Gastrocnemius medialis (tissue), 4 donors: ENCODE results near the gene TACC3. TPM values are rescaled to one million over a fixed set of nuclear protein-coding genes. Genes with fewer than 3 reads are reported as not detected.

Experiments used
- ATAC-seq, 2 donors: fragments of 150-250 bp; one replicate each; pipeline ENCODE4 v1.9.1; 2016
- DNase-seq, 2 donors: peaks; one replicate each; pipeline ENCODE4 v3.0.0-alpha.2; 2019
- H3K27ac ChIP-seq, 4 donors: fragments of 200-600 bp; sonication (generic); 1 replicate in 1 of 4; 2 replicates in 3 of 4; pipeline ENCODE4 v1.5.1; 2016 to 2018; ENCODE audit warnings: mild to moderate bottlenecking in 2 of 4, moderate library complexity in 1 of 4
- H3K27me3 ChIP-seq, 3 donors: fragments of 200-600 bp; sonication (generic) in 2 of 3; 1 replicate in 1 of 3; 2 replicates in 2 of 3; pipeline versions ENCODE4 v1.5.1 to v1.6.0; 2016 to 2019; ENCODE audit warnings: mild to moderate bottlenecking in 1 of 3, moderate library complexity in 1 of 3
- H3K36me3 ChIP-seq, 2 donors: fragments of 200-600 bp; sonication (generic) in 1 of 2; one replicate each; pipeline ENCODE4 v1.5.1; 2017 to 2018
- H3K4me1 ChIP-seq, 2 donors: fragments of 200-600 bp; sonication (generic) in 1 of 2; one replicate each; pipeline ENCODE4 v1.5.1; 2016 to 2017; ENCODE audit warnings: mild to moderate bottlenecking in 2 of 2
- H3K4me3 ChIP-seq, 4 donors: fragments of 200-600 bp; sonication (generic) in 3 of 4; 1 replicate in 1 of 4; 2 replicates in 3 of 4; pipeline ENCODE4 v1.5.1; 2016 to 2019; ENCODE audit warnings: mild to moderate bottlenecking in 2 of 4
- H3K9me3 ChIP-seq, 3 donors: fragments of 200-600 bp; sonication (generic) in 2 of 3; 1 replicate in 1 of 3; 2 replicates in 2 of 3; pipeline ENCODE4 v1.5.1; 2016 to 2019
- CTCF ChIP-seq, 5 experiments: fragments of 450-650 bp in 3 of 5; fragments of 200-600 bp in 2 of 5; sonication (generic) in 2 of 5; IDR thresholded peaks in 4 of 5; conservative IDR thresholded peaks in 1 of 5; 1 replicate in 4 of 5; 2 replicates in 1 of 5; pipeline ENCODE4 v1.5.1; 2016 to 2019; ENCODE audit warnings: antibody characterized with exemption in 5 of 5, mild to moderate bottlenecking in 3 of 5, moderate library complexity in 3 of 5
- POLR2A ChIP-seq, 2 donors: fragments of 450-650 bp; IDR thresholded peaks; one replicate each; pipeline ENCODE4 v1.6.1; 2017; ENCODE audit warnings: antibody characterized with exemption in 2 of 2, mild to moderate bottlenecking in 2 of 2, moderate library complexity in 2 of 2
- in situ Hi-C, 4 donors: fragments of 200-750 bp; cut with MboI; loops; one replicate each; pipeline versions ENCODE4 v1.15.0 to v1.8.0; 2017; ENCODE audit warnings: low sequenced_read_pairs in 4 of 4
- intact Hi-C: fragments of 100-400 bp; cut with DNase I; formaldehyde crosslinking; loops from one replicate; pipeline ENCODE4 v1.15.1; 2023; ENCODE audit warnings: low total_unique reads
- total RNA-seq, 4 donors: library from RNA; depleted of rRNA; stranded (reverse); fragments of >200 nt; gene quantifications; one replicate each; pipeline versions ENCODE4 v1.1.0 to v1.2.3, GENCODE V29; 2016

Gene TACC3
- total RNA-seq, 4 donors from 2014 or later, result 1.5 to 3.2 (median 1.9) TPM

DNA sequence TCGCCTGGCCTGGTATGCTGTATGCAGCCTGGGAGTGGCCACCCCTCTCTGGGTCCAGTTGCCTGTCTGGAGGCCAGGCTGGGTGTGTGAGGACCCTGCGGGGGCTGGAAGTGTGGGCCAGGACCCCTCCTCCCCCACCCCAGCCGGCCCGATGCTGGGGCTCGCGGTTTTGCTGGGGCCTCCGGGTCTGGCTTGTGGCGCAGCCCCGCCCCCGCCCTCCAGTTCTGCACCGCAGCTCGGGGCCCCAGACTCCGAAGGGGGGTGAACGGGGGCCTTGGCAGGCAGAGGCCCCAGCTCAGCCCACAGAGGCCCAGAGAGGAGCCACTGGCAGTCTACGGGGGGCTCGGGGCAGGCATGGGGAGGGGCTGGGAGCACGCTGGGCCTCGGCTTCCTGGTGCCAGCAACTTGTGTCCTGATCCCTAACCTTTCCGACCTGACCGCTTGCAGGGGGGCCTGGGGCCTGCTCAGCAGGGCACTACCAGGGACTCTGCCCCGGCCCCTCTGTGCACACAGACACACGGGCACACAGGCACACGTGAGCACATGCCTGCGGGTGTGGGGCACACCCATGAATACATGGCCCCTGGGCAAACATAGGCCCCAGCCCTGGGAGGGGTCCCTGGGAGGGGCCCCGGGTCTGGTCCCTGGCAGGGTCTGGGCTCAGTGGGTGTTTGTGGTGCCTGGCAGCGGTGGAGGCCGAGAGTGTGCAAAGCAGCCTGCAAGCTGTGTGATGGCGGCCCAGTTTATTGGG lies 50.4 kb downstream of the TACC3 start:
- DNase-seq (no peak), ATAC-seq (no peak)
- Histone ChIP-seq H3K4me1 (no peaks in the 10 kb centered on the region), H3K9me3 (no peaks in the 10 kb centered on the region), H3K27ac (no peak overlapping the region), H3K27me3 (peaks cover 2 to 17% (median 9%) of the 10 kb centered on the region in 3 donors), H3K4me3 (no peak overlapping the region), H3K36me3 (no peaks in the 10 kb centered on the region)
- in situ Hi-C loops (no loop called here), intact Hi-C loops (no loop called here)
- TF ChIP-seq CTCF (IDR thresholded peaks at IDR 0.05 in 4 of 5, conservative IDR thresholded peaks at IDR 0.05 in 1 of 5) (no peak), POLR2A (IDR thresholded peaks at IDR 0.05) (no peak)

DNA sequence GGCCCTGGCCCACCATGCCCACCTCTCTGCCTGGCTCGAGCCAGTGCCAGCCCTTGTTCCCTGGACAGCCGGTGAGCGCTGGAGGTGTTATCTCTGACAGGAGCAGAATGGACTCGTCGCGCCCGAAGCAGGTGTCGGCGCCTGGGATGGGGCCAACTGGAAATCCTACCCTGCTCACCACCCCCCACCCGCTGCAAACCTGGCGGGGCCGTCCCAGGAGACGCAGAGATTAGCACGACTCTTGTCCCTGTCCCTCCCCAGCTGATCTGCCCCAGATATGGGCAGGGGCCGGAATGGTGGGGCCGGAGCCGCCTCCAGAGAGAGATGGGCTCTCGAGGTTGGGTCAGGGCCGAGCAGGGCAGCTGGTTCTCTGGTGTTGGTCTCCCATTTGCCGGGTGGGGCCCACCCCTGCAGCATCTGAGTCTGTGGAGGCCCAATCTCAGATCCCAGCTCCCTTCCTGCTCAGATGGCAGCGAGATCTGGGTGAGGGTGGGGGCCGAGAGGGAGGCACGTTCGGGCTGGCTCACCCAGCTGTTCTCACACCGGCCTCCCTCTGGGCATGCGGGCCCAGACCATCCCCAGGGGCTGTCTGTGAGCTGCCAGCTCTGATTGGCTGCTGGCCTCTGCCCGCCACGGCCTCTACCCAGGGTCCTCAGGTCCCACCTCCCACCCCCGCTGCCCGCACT lies 51.7 kb downstream of the TACC3 start:
- ATAC-seq (no peak), DNase-seq (no peak)
- no peaks in the 10 kb centered on the region for H3K36me3 ChIP-seq
- no peaks in the 10 kb centered on the region for H3K9me3 ChIP-seq
- intact Hi-C loops, result no loop called here
- H3K4me1 ChIP-seq, result no peaks in the 10 kb centered on the region
- in situ Hi-C loops, result no loop called here
- H3K27ac ChIP-seq, result no peak overlapping the region
- no peak overlapping the region for H3K4me3 ChIP-seq
- H3K27me3 ChIP-seq, result peaks cover 1 to 9% (median 6%) of the 10 kb centered on the region in 3 donors
- TF ChIP-seq POLR2A (IDR thresholded peaks at IDR 0.05) (no peak), CTCF (IDR thresholded peaks at IDR 0.05 in 4 of 5, conservative IDR thresholded peaks at IDR 0.05 in 1 of 5) (no peak)

DNA sequence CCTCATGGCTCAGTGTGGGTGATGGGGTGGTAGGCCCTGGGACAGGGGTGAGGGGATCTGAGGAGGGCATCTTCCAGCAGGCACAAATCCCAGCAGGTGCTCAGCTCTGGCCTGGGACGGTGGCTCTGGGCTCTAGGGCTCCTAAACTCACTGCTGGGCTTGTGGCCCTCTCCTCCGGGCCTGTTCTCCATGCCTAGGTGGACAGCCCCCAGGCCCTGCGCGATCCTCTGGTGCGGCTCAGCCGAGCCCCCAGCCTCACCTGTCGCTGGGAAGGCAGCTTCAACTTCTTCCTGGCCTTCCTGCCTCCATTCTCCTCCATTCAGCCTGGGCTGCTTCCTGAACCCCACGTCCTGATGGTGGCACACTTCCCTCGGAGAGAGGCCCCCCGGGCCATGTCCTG lies 52.4 kb downstream of the TACC3 start:
- Histone ChIP-seq H3K4me1 (no peaks in the 10 kb centered on the region), H3K4me3 (no peak overlapping the region), H3K36me3 (no peaks in the 10 kb centered on the region), H3K27me3 (peaks cover 0 to 4% (median 0%) of the 10 kb centered on the region in 3 donors), H3K27ac (no peak overlapping the region), H3K9me3 (no peaks in the 10 kb centered on the region)
- TF ChIP-seq POLR2A (IDR thresholded peaks at IDR 0.05) (no peak), CTCF (IDR thresholded peaks at IDR 0.05 in 4 of 5, conservative IDR thresholded peaks at IDR 0.05 in 1 of 5) (no peak)
- no peak for ATAC-seq
- in situ Hi-C loops, result no loop called here
- no peak for DNase-seq
- intact Hi-C loops, result no loop called here

- H3K27ac ChIP-seq, result no peak overlapping the region
- TF ChIP-seq POLR2A (IDR thresholded peaks at IDR 0.05) (no peak), CTCF (IDR thresholded peaks at IDR 0.05 in 4 of 5, conservative IDR thresholded peaks at IDR 0.05 in 1 of 5) (no peak)
- ATAC-seq, result no peak
These were observed 54.6 kb downstream of the TACC3 start for GRCh38 chr4:1775731-1776500.

More at GRCh38 chr4:1775731-1776500, 54.6 kb downstream of the TACC3 start:
- H3K36me3 ChIP-seq, result no peaks in the 10 kb centered on the region
- no peaks in the 10 kb centered on the region for H3K9me3 ChIP-seq
- no peaks in the 10 kb centered on the region for H3K4me1 ChIP-seq
- no peaks in the 10 kb centered on the region for H3K27me3 ChIP-seq
- in situ Hi-C loops, result no loop called here
- intact Hi-C loops, result no loop called here
- DNase-seq, result no peak
- no peak overlapping the region for H3K4me3 ChIP-seq
